ENCODE measurements around the gene SON.

SON gene

DNA sequence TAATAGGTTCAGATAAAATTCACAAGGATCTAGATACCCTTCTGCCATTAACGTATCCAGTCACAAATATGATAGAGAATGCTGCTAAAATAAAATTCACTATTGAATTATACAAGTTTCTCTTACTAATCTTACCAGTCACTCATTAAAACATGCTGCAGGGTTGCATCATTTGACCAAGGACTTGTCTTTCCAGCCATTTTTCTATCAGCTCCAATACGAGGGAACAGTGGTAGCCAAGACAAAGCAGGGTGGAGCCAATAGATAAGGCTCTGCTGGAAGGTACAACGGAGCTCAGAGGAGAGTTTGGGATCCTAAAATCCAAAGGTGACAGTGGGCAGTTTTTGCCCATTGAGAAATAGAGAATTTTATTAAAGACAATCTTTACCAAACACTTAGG is 41.6 kb downstream of the SON start:
- no peak for TF ChIP-seq GATA3 (IDR thresholded peaks at IDR 0.05; ENCODE audit: low read depth, low read length)
- TF ChIP-seq GATA2 (IDR thresholded peaks at IDR 0.05; ENCODE audit: low read depth, low read length): no peak

DNA sequence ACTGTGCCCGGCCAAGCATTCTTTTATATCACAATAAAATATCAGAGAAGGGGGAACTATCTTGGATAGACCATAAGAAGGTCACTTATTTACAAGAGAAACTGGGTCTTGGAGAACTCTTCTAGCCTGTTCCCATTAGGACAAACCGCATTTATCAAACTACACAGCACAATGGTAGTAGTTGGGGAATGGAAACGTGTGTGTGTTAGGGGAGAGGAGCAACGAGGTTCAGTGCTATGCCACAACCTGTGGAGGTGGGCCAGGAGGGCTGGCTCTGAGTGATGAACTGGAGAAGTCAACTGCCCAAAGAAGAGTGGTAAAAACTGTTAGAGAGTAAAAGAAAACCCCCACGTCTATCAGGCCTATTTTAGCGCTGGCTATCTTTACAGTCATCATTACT is 44.1 kb downstream of the SON start:
- TF ChIP-seq GATA3 (IDR thresholded peaks at IDR 0.05; ENCODE audit: low read depth, low read length) (no peak), GATA2 (IDR thresholded peaks at IDR 0.05; ENCODE audit: low read depth, low read length) (no peak)

DNA sequence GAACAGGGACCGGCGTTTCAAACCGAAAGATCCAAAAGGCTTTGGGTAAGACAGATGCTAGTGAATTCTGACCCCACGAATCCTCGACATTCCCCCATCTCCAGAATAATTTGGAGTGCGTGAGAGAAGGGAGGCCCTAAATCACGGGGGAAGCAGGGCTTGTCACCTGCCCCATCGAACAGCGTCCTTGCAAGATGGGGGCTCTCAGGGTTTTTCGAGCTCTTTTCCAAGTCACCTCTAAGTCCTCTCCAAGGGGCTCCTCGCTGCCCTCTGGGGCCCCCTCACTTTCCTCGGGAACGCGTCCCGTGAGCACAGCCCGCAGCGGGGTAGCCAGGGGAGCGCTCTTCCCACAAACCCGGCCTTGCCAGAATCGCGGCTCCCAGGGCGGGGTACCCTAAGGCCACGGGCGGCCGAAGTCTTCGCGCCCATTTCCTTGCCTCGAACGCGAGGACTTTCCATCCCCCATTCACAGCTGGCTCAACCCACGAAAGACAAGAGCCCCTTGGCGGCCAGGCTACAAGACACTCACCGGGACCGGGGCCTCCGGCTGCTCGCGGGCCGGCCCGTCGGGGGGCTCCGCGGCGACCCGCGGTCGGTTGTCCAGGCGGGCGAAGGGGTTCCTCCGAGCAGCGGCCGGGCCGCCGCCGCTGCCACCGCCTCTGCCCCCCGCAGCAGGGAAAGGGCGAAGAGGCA is 45.1 kb downstream of the SON start:
- no peak for TF ChIP-seq GATA3 (IDR thresholded peaks at IDR 0.05; ENCODE audit: low read depth, low read length)
- no peak for TF ChIP-seq GATA2 (IDR thresholded peaks at IDR 0.05; ENCODE audit: low read depth, low read length)

DNA sequence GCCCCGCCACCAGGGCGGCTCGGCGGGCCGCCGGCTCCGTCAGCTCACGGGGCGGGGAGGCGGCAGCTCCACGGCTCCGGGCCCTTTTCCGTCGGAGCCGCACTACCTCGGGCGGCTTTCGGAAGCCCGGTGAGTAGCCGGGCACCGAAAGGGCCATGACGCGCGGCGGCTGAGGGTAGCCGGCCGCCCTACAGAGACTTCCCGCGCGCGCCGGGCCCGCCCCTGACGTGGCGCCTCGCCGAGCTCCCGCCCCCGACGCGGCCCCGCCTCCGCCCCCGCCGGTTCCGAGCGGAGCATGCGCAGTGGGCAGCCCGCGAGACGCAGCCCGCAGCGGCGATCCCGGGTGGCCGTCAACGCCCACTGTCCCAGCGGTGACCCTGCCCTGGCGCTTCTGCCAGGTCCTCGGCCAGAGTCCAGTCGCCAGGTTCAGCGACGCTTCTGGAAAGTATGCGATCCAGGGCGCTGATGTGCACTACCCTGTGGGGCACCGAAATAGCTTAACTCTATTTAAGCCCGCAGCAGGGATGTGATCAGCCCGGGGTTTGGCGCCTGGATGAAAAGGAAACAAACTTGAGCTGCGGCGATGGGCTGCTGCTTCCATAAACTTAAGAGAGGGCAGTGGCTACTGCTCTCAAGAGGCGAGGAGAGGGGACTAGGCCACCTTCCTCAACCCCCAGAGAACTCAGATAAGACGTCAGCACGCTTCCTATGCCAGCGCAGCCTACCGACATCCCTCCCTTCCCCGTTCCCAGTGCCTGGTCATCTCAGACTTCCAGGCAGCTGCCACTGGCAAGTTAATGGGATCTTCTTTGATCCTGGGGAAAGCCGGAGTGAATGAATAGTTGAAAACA is 45.9 kb downstream of the SON start, which contains the start of gene DONSON:
Gene DONSON, minus strand, starts transcription at position 200 of the 851 bp plus-strand sequence. Its CDS starts 43 bp downstream, at position 157.
- TF ChIP-seq GATA2 (IDR thresholded peaks at IDR 0.05; ENCODE audit: low read depth, low read length) (no peak; the same call in 1 of the 2 replicates), GATA3 (IDR thresholded peaks at IDR 0.05; ENCODE audit: low read depth, low read length) (no peak)

DNA sequence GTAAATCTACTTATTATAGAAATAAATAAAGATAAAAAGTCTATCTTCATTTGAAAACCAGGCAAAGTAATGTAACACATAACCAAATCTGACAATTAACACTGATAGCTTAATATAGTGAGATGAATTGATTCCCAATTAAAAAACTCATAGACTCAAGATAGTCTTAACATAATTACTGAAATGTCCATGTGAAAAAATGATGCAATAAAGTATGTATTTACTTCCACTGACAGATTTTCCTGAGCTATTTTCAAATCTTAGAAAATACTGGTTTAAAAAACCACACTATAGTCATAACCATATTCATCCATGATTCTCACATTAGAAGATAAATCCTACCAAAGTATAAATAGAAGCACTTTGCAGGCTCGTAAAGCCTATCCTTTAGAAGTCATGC is 55.2 kb downstream of the SON start:
- no peak for TF ChIP-seq GATA3 (IDR thresholded peaks at IDR 0.05; ENCODE audit: low read depth, low read length)
- TF ChIP-seq GATA2 (IDR thresholded peaks at IDR 0.05; ENCODE audit: low read depth, low read length): no peak

GRCh38 chr21:33608559-33608958 is 65.7 kb downstream of the SON start:
- TF ChIP-seq GATA2 (IDR thresholded peaks at IDR 0.05; ENCODE audit: low read depth, low read length): no peak
- TF ChIP-seq GATA3 (IDR thresholded peaks at IDR 0.05; ENCODE audit: low read depth, low read length): no peak

DNA sequence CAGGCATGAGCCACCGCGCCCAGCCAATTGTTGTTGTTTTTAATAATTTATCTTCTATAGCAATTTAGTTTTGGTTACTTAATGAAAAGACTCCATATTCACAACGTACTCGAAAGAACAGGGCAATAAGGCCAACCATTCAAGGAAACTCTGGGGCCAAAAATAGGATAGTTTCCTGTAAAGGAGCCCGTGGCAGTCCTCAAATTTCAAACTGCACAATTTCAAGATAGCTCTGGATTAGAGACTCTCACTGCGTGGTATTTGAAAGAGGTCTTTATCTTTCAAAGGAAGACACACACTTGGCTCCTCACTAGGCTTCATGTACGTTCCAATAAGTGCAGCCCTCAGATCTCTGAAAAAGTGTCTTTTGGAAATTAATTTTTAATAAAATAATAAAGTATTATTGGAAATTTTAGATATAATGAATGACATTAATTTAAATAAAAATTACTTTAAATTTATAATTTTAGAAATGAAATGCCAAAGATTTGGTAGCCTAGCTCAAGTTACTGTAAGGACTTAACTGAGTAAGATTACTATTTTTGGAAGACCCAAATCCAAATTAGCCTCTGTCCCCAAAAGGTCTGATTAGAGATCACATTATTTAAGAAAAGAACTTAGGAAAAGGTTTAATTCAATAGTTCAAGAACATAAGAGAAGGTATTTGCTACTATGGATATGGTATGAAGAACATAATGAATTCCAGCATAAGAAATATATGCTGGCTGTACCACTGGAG is 68.3 kb downstream of the SON start:
- TF ChIP-seq GATA2 (IDR thresholded peaks at IDR 0.05; ENCODE audit: low read depth, low read length) (no peak), GATA3 (IDR thresholded peaks at IDR 0.05; ENCODE audit: low read depth, low read length) (no peak)

GRCh38 chr21:33618407-33618806 is 75.6 kb downstream of the SON start:
- TF ChIP-seq GATA2 (IDR thresholded peaks at IDR 0.05; ENCODE audit: low read depth, low read length) (no peak), GATA3 (IDR thresholded peaks at IDR 0.05; ENCODE audit: low read depth, low read length) (no peak)

GRCh38 chr21:33619726-33620125 is 76.9 kb downstream of the SON start:
- no peak for TF ChIP-seq GATA3 (IDR thresholded peaks at IDR 0.05; ENCODE audit: low read depth, low read length)
- no peak for TF ChIP-seq GATA2 (IDR thresholded peaks at IDR 0.05; ENCODE audit: low read depth, low read length)

GRCh38 chr21:33622253-33622652 is 79.4 kb downstream of the SON start:
- TF ChIP-seq GATA3 (IDR thresholded peaks at IDR 0.05; ENCODE audit: low read depth, low read length): no peak
- no peak for TF ChIP-seq GATA2 (IDR thresholded peaks at IDR 0.05; ENCODE audit: low read depth, low read length)

Measured in SH-SY5Y (cell line).